Endothelial cell of umbilical vein (primary cell): ENCODE results near the gene CERS6.

Source experiments
- POLR2AphosphoS5 ChIP-seq: IDR thresholded peaks from 2 replicates; pipeline ENCODE4 v1.6.1; 2012; ENCODE audit warnings: low read depth, mild to moderate bottlenecking, control low read depth, low read length, moderate library complexity; ENCODE audit not compliant: insufficient read depth
- TF ChIP-seq, protein P1 (sequence below), 2 donors: IDR thresholded peaks; 1 replicate in 1 of 2; 2 replicates in 1 of 2; pipeline ENCODE4 v1.5.1; 2011; ENCODE audit warnings: low read length in 2 of 2, mild to moderate bottlenecking in 2 of 2, moderate library complexity in 2 of 2, control low read depth in 1 of 2, inconsistent platforms in 1 of 2, low read depth in 1 of 2; ENCODE audit not compliant: insufficient read depth in 1 of 2; ENCODE audit errors: extremely low read depth in 1 of 2

DNA sequence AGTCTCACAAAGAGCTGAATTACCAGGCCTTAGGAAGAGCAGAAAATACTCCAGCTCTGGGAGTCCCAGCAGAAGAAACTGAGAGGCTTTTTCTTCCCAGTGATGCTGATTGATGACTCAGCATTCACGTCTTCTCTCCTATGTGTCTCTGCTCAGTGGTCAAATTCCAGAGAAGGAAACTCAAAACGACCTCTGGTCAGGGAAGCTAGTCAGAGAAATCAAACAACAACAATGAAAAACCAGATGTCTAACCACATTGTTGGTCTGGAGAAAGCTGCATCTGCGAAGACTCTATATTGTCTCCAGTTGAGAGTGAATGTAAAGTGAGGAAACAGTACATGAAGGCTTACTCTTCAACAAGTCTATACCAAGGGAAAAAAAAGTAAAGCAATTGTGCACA is 28.6 kb upstream of the CERS6 start:
- TF ChIP-seq, protein P1, sequence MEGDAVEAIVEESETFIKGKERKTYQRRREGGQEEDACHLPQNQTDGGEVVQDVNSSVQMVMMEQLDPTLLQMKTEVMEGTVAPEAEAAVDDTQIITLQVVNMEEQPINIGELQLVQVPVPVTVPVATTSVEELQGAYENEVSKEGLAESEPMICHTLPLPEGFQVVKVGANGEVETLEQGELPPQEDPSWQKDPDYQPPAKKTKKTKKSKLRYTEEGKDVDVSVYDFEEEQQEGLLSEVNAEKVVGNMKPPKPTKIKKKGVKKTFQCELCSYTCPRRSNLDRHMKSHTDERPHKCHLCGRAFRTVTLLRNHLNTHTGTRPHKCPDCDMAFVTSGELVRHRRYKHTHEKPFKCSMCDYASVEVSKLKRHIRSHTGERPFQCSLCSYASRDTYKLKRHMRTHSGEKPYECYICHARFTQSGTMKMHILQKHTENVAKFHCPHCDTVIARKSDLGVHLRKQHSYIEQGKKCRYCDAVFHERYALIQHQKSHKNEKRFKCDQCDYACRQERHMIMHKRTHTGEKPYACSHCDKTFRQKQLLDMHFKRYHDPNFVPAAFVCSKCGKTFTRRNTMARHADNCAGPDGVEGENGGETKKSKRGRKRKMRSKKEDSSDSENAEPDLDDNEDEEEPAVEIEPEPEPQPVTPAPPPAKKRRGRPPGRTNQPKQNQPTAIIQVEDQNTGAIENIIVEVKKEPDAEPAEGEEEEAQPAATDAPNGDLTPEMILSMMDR (IDR thresholded peaks at IDR 0.05; ENCODE audit: extremely low read depth in 1 of 2, insufficient read depth in 1 of 2, low read depth in 1 of 2, low read length in 2 of 2), result no peak
- no peak for TF ChIP-seq POLR2AphosphoS5
